Pancreas (tissue), 10 donors: ENCODE data around the gene MALRD1. TPM values are rescaled to one million over a fixed set of nuclear protein-coding genes. Genes with fewer than 3 reads are reported as not detected.
"Not testable (repeated sequence)": the region's sequence is repeated elsewhere in the genome, so short reads cannot be mapped to it uniquely, and the experiment has no call there.

ENCODE experiments used
- ATAC-seq, 4 donors: fragments of 200-7000 bp; cut with Tn5 transposase; one replicate each; pipeline versions ENCODE4 v1.8.0 to v1.9.1; 2020; ENCODE audit warnings: mild to moderate bottlenecking in 4 of 4, moderate library complexity in 4 of 4
- DNase-seq, 6 donors: peaks; one replicate each; pipeline ENCODE4 v3.0.0-alpha.2; 2020
- FAIRE-seq: peaks from 2 replicates; lab custom pipeline; 2012; peaks lifted over from hg19 to GRCh38; lab: Jason Lieb, UNC
- H3K27ac ChIP-seq, 4 donors: fragments of 200-600 bp; sonication (generic); 1 replicate in 3 of 4; 2 replicates in 1 of 4; pipeline versions ENCODE4 v1.5.0 to v1.8.0; 2020
- H3K27me3 ChIP-seq, 4 donors: fragments of 200-600 bp; one replicate each; pipeline ENCODE4 v1.8.0; 2021
- H3K36me3 ChIP-seq, 3 donors: fragments of 200-600 bp; sonication (generic) in 1 of 3; one replicate each; pipeline versions ENCODE4 v1.5.0 to v1.8.0; 2020 to 2021
- H3K4me1 ChIP-seq, 3 donors: fragments of 200-600 bp; one replicate each; pipeline ENCODE4 v1.8.0; 2021
- H3K4me3 ChIP-seq, 4 donors: fragments of 200-600 bp; sonication (generic) in 2 of 4; one replicate each; pipeline versions ENCODE4 v1.5.0 to v1.8.0; 2020 to 2021
- H3K9me3 ChIP-seq, 4 donors: fragments of 200-600 bp; one replicate each; pipeline ENCODE4 v1.8.0; 2021
- WGBS, 2 donors: extraction: QIAGEN DNeasy Blood & Tissue Kit; methylation state at CpG; one replicate each; pipeline ENCODE4 v1.1.7; 2013; 5-methylcytosine and 5-hydroxymethylcytosine counted together
- intact Hi-C, 3 donors: fragments of 100-400 bp; cut with DNase I; formaldehyde crosslinking; loops; one replicate each; pipeline versions ENCODE4 v1.11.1 to v1.14.2; 2022
- polyA plus RNA-seq, 2 donors: library from polyadenylated mRNA; stranded (reverse); fragments of 200-250 nt; gene quantifications; one replicate each; pipeline ENCODE4 v1.2.3, GENCODE V29; 2013
- total RNA-seq, 6 donors: library from RNA; stranded (reverse); fragmentation: NEBNext Ultra II Directional in 4 of 6; extraction: Animal tissue kit (Norgen Biotek cat#: 25700) in 4 of 6; gene quantifications; one replicate each; pipeline versions ENCODE4 v1.2.1 to v1.2.4, GENCODE V29; 2021 to 2023
- TF ChIP-seq, protein P1 (sequence below), 4 donors: fragments of 200-600 bp; sonication (generic) in 3 of 4; IDR thresholded peaks; one replicate each; pipeline versions ENCODE4 v1.5.0 to v1.8.0; 2021; ENCODE audit warnings: antibody characterized with exemption in 4 of 4
- donor health status: healthy with polysubstance abuse.
- donor health status: DM: no; HTN: no; CAD: no; lungs with moderate emphysema.
- donor health status: DM: no; HTN: no; CAD: no.
- donor health status: control.
- donor health status: control.
- donor health status: Bipolar disorder and iron deficiency.
- donor health status: DM: yes; HTN: yes; CAD: no.
- donor health status: DM: no; HTN: no; CAD: no.
- donor health status: DM: no; HTN: no; CAD: no.
- donor health status: DM: yes; HTN: yes; CAD: no.

MALRD1 gene
- total and polyA plus RNA-seq, 8 donors: 0.13 to 0.87 (median 0.31) TPM; not detected in 5

DNA sequence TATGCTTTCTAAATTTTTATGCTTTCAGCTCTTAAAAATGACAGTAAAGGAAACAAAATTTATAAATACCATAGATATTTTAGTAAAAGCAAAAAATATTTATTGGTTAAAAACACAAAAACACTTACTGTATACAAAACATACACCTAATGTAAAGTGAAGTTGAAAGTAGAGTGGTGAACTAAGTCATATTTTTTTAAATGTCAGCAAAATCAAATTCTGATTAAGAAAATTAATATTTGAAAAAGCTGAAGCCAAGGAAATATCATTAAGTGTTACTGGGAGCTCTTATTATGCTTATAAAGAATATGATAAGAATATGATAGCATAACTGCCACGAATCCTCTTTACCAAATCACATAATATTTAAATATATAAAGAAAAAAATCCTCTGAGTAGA is 702.4 kb downstream of the MALRD1 start:
- no peaks in the 10 kb centered on the region for H3K36me3 ChIP-seq
- no peak overlapping the region for H3K27ac ChIP-seq
- no peaks in the 10 kb centered on the region for H3K4me1 ChIP-seq
- H3K9me3 ChIP-seq: no peaks in the 10 kb centered on the region
- no peak overlapping the region for H3K4me3 ChIP-seq
- DNase-seq (no peak), FAIRE-seq (no peak), ATAC-seq (no peak)
- H3K27me3 ChIP-seq: no peaks in the 10 kb centered on the region
- TF ChIP-seq, protein P1, sequence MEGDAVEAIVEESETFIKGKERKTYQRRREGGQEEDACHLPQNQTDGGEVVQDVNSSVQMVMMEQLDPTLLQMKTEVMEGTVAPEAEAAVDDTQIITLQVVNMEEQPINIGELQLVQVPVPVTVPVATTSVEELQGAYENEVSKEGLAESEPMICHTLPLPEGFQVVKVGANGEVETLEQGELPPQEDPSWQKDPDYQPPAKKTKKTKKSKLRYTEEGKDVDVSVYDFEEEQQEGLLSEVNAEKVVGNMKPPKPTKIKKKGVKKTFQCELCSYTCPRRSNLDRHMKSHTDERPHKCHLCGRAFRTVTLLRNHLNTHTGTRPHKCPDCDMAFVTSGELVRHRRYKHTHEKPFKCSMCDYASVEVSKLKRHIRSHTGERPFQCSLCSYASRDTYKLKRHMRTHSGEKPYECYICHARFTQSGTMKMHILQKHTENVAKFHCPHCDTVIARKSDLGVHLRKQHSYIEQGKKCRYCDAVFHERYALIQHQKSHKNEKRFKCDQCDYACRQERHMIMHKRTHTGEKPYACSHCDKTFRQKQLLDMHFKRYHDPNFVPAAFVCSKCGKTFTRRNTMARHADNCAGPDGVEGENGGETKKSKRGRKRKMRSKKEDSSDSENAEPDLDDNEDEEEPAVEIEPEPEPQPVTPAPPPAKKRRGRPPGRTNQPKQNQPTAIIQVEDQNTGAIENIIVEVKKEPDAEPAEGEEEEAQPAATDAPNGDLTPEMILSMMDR (IDR thresholded peaks at IDR 0.05): no peak
- intact Hi-C loops: no loop called here
- 45 to 47% methylated on average over 1 of the region's 1 CpG for WGBS, 2 donors

DNA sequence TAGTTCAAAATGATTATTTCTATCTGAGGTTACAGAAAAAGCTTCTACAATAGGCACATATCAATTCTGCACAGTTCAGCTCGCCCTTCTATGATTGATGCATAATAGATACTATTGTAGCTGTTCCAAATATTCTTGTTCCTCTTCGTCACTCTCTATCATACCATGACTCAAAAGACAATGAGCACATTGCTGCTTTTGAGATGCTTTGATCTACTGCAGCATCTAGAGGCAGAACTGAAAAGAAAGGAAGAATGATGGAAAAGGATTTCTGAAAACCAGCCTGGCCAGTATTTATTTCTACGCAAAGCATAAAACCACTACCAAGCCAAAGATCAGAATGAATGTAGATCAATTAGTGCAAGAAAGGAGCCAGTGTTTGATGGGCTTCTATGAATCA is 708.3 kb downstream of the MALRD1 start:
- H3K4me3 ChIP-seq: no peak overlapping the region
- ATAC-seq: no peak
- 43 to 45% methylated on average over 3 of the region's 3 CpGs for WGBS, 2 donors
- no peak for DNase-seq
- intact Hi-C loops: no loop called here
- no peaks in the 10 kb centered on the region for H3K27me3 ChIP-seq
- H3K27ac ChIP-seq: no peak overlapping the region
- H3K4me1 ChIP-seq: no peaks in the 10 kb centered on the region
- H3K9me3 ChIP-seq: no peaks in the 10 kb centered on the region
- no peaks in the 10 kb centered on the region for H3K36me3 ChIP-seq
- no peak for FAIRE-seq
- TF ChIP-seq, protein P1 (IDR thresholded peaks at IDR 0.05): no peak

DNA sequence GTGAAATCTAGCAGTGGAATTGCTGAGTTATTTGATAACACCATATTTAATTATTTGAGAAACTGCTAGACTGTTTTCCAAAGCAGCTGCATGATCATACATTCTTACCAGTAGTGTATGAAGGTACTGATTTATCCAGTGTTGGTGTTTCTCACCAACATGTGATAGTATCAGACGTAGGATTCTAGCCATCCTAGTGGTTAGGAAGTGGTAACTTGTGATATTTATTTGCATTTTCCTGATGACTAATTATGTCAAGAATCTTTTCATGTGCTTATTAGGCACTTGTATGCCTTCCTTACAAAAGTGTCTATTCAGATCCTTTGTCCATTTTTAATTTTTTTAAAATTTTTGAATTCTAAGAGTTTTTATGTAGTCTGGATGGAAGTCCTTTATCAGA is 713.4 kb downstream of the MALRD1 start:
- Histone ChIP-seq H3K27ac (no peak overlapping the region), H3K9me3 (no peaks in the 10 kb centered on the region), H3K36me3 (no peaks in the 10 kb centered on the region), H3K27me3 (no peaks in the 10 kb centered on the region), H3K4me3 (no peak overlapping the region), H3K4me1 (no peaks in the 10 kb centered on the region)
- intact Hi-C loops: no loop called here
- FAIRE-seq (no peak), DNase-seq (no peak), ATAC-seq (no peak)
- 61 to 80% methylated on average over 1 of the region's 1 CpG for WGBS, 2 donors
- TF ChIP-seq, protein P1 (IDR thresholded peaks at IDR 0.05): no peak

DNA sequence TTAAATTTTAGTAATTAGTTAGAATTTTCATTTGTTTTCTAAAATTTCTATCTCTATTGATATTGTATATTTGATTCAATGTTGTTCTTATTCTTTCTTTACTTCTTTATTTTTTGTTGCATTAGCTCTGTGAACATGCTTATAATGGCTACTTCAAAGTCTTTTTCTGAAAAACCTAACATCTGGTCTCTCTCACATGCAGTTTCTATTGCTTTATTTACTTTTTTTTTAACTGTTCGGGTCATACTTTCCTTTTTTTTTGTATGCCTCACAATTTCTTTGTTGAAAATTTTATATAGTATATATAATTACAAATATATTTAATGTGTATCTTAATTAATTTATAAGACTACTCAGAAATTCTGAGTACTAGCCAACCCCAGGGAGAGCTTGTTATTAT is 715.5 kb downstream of the MALRD1 start:
- H3K4me1 ChIP-seq: no peaks in the 10 kb centered on the region
- WGBS, 2 donors: 16 to 34% methylated on average over 1 of the region's 1 CpG
- H3K4me3 ChIP-seq: no peak overlapping the region
- FAIRE-seq: no peak
- H3K9me3 ChIP-seq: no peaks in the 10 kb centered on the region
- intact Hi-C loops: no loop called here
- H3K36me3 ChIP-seq: no peaks in the 10 kb centered on the region
- H3K27me3 ChIP-seq: no peaks in the 10 kb centered on the region
- no peak for DNase-seq
- TF ChIP-seq, protein P1 (IDR thresholded peaks at IDR 0.05): no peak
- no peak overlapping the region for H3K27ac ChIP-seq
- no peak for ATAC-seq

DNA sequence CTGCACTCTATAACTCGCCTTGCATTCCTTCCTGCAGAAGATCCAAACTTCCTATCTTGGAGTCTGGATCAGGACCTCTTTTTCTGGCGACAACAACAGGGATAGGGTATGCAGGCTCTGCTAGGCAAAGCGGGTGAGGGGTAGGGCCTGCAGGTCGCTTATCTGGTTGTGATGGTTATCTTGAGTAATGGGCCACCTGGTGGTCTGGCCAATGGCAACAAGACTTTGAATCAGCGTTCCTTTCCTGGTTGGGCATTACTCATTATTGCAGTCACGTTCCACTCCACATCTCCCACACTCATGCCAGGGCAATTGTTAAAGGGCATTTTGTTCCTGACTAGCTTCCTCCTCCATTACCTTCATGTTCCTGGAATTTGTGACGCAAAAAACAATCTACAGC is 719.3 kb downstream of the MALRD1 start:
- WGBS, 2 donors: 25 to 29% methylated on average over 7 of the region's 7 CpGs
- Histone ChIP-seq H3K4me3 (no peak overlapping the region), H3K27me3 (peaks cover 0 to 5% (median 0%) of the 10 kb centered on the region in 4 donors), H3K36me3 (no peaks in the 10 kb centered on the region), H3K9me3 (no peaks in the 10 kb centered on the region), H3K4me1 (no peaks in the 10 kb centered on the region), H3K27ac (no peak overlapping the region)
- FAIRE-seq: no peak
- ATAC-seq: no peak
- no peak for DNase-seq
- TF ChIP-seq, protein P1 (IDR thresholded peaks at IDR 0.05): no peak
- intact Hi-C loops: no loop called here

DNA sequence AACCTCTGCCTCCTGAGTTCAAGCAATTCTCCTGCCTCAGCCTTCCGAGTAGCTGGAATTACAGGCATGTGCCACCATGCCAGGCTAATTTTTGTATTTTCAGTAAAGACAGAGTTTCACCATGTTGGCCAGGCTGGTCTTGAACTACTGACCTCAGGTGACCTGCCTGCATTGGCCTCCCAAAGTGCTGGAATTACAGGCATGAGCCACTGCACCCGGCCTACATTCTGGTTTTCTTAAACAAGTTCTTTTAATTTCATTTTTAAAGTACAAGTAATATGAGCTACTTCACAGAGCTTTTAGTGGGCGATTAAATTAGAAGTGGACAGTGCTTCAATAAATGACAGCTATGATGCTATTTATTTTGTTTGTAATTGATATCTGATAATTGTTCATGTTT is 721.2 kb downstream of the MALRD1 start:
- H3K4me1 ChIP-seq, ATAC-seq, FAIRE-seq, H3K36me3 ChIP-seq, H3K4me3 ChIP-seq, H3K9me3 ChIP-seq, intact Hi-C loops, H3K27me3 ChIP-seq, H3K27ac ChIP-seq, DNase-seq: not testable (repeated sequence)
- WGBS, 2 donors: 62 to 73% methylated on average over 3 of the region's 3 CpGs
